Hematopoietic multipotent progenitor cell treated with erythropoietin and hydrocortisone succinate and interleukin-3 and kit ligand, for 17 days (in vitro differentiated cells): ENCODE measurements around the gene TMTC1.
"Not testable (repeated sequence)": the region's sequence is repeated elsewhere in the genome, so short reads cannot be mapped to it uniquely, and the experiment has no call there.

Source experiments
- DNase-seq: peaks from one replicate; pipeline ENCODE4 v3.0.0-alpha.2; 2015; ENCODE audit warnings: low spot score

Gene TMTC1

GRCh38 chr12:29665107-29665506, 118.6 kb downstream of the TMTC1 start:
- no peak for DNase-seq

DNA sequence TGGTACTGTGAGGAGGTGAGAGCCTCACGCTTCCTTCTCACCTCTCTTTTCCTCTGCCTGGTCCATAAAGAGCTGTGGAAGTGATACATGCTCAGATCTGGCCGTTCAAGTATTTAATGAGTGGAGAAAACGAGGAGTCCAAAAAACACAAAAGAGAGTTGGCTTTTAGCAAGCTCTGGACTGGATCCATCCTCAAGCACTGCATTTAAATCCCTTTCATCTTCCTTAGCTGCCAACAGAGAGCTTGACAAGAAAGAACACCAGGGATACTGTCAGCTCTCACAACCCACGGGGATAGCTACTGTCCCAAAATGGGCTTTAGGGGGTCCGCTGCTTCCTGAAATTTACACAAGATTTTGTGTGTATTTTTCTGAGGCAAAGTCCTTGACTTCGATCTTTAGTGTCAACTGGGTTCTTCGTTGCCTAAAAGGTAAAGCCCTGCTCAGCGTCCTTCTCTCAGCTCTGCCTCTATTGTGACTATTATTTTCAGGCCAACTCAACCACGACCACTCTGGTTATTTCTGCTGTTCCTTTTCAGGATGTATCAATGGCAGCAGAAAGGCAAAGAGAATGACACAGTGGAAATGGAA, 120.9 kb downstream of the TMTC1 start:
- DNase-seq: no peak

DNA sequence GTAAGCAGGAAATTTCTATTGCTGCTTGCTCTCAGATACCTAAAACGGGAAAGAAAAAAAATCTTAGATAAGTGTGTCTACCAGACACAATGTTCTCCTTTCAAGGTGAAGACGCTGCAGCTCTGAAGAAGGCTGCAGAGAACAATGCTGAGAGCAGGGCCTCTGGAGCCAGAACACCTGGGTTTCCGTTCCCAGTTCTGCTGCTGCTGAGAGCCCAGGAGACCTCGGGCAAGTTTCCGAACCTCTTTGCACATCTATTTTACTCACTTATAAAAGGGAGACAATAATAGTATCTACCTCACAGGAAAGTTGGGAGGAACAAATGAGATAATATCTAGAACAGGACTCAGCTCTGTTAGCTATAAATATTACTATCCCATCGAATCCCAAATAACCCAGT, 122.9 kb downstream of the TMTC1 start:
- no peak for DNase-seq

DNA sequence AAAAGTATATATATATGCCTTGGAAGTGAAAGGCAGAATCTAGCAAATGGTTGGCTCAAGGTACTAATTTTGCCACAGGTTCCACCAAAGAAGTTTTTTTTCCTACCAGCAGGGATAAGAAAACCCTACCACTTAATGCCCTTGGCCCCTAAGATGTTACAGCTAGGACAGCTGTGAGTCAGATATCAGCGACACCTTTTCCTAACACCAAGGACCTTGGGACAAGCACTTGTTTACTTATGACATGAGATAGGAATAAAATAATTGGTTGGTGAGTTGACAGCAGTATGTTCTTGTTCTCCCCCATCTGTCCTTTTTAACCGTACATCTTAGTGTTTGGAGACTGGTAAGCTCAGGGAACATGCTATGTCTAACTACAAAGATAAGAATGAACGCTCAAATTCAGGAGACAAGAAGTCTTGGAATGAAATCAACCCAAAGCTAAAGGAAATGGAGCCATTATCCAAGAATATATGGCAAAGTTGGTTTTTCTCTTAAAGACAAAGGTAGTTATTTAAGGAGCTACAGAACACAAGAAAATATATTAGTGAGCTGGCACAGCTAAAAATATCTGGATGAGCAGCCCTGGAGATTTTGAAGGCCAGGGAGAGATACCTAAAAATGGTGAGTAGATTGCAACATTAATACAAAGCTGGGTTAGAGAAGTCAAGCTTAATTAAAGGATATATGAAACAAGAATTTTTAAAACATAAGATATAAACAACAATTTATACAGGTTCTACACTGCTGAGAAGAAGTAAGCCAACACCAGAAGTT, 126.8 kb downstream of the TMTC1 start:
- no peak for DNase-seq

DNA sequence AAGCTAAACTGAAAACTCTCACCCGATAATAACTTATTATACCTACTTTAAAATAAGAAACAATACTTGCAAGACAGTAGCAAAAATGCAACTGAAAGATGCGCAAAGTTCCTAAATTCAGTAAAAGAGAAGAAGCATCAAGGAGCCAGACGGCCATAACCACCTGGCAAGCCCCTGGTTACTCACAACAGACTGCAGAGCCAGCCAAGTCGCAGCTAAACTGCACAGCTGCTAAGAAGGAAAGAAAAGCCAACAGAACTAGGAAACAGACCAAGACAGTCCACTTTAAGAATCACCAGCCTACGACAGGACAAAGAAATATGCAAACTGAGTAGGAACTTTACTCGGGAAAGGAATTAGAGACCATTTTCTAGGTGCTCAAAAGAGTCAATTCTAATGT, 127.9 kb downstream of the TMTC1 start:
- DNase-seq: no peak

DNA sequence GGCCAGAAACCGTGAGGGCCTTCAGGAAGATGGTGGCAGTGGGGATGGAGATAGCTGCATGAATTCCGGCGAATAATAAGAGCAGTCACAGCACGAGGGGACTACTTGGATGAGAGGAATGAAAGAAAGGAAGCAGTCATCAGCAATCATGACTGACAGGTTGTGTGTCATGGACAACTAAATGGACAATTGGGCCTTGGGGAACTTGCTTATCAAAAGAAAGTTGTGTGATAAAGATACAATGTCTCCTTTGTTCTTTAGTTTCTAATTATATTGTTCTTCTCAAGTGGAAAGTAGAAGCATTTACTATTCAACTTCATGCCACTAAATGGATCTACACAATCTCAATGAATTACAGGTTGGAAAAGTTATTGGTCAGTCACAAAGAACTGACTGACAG, 130.5 kb downstream of the TMTC1 start:
- no peak for DNase-seq

- no peak for DNase-seq
Measured at GRCh38 chr12:29650371-29650770, 133.4 kb downstream of the TMTC1 start.

DNA sequence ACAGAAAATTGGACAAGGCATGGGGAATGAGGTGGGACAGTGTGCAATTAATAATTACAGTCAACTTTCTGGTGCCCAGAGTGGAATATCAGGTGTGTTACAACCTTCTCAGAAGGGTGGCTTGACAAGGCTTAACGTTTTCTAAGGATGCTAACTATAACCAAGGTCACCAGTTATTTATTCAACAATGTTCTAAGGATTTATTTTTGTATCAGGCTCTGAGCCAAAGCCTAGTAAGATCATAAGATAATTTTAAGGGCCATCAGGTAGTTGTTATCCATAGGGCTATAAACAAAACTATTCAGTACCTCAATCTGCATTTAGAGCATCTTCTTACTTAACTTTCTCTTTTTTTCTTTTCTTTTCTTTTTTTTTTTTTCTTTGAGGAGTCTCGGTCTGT, 134.0 kb downstream of the TMTC1 start:
- DNase-seq: no peak

GRCh38 chr12:29644536-29645162, 139.1 kb downstream of the TMTC1 start:
- DNase-seq: no peak

GRCh38 chr12:29640589-29641345, 143.0 kb downstream of the TMTC1 start:
- no peak for DNase-seq

DNA sequence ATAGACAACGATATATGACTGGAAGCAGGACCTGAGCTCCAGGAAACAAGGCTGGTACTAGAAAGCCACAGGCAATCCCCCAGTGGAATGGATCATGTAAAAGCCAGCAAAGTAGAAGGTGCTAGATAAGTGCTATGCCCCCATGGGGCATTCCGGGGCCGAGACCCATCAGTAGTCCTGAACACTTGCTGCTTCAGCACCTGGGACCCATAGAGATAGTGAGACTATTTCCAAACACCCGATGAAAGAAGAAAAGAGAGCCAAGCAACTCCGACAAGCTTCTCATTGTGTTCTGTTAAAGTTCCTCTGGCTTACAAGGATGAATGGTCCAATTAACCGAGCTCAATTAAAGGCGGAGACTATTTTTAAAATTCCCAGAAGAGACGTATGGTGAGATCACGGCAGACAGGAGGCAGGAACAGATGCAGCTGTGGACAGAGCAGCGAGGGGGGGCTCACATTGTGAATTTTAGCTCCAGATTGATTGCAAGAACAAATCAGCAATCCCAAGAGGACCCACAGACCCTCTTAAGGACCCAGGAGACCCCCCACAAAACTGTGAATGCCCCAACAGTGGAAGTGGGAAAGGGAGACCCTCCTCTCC, 143.7 kb downstream of the TMTC1 start:
- no peak for DNase-seq

GRCh38 chr12:29638528-29638927, 145.2 kb downstream of the TMTC1 start:
- DNase-seq: no peak

- DNase-seq: no peak
Measured at GRCh38 chr12:29634057-29634456, 149.7 kb downstream of the TMTC1 start.

DNA sequence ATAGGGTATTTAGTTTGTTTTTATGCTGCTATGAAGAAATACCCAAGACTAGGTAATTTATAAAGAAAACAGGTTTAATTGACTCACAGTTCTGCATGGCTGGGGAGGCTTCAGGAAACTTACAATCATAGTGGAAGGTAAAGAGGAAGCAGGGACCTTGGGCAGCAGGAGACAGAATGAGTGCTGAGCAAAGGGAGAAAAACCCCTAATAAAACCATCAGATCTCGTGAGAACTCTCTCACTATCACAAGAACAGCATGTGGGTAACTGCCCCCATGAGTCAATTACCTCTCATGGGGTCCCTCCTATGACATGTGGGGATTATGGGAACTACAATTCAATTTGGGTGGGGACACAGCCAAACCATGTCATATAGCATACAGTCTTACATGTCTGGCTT, 153.6 kb downstream of the TMTC1 start:
- DNase-seq: not testable (repeated sequence)

GRCh38 chr12:29627221-29627620, 156.5 kb downstream of the TMTC1 start:
- no peak for DNase-seq

- DNase-seq: no peak
Measured at GRCh38 chr12:29625359-29625953, 158.3 kb downstream of the TMTC1 start.

DNA sequence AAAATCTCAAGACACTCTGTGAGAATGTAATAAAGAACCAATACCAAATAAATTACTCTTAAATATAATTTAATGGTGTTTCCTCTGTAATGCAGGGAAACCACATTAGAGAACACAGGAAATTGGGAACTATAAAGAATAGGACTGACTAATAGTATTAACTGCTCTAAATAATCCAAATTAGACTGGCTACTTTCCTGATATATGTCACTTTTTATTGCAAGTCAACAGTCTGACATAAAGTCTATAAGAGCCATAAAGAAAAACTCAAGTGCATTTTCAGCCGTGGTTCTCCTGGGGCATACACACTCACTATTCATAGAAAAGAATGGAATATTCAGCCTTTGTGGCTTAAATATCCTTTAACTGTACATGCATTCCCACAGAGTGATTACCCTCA, 161.5 kb downstream of the TMTC1 start:
- no peak for DNase-seq

DNA sequence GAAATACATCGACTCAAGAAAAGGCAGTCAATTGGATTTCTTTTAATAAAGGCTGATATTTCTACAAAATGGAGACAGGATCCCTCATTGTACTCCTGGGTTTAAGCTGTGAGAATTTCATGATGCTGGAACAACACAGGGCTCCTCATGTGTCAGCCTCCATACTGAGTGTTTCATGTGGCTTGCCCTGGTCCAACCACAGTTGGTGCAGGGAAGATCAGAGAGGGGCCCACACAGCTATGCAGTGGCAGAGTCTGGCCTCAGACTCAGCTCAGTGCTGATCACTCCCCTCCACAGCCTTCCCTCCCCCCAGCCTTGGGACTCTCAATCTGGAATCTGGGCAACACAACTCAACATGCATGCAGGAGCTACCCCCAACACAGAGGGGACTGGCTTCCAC, 163.7 kb downstream of the TMTC1 start:
- DNase-seq: no peak

- no peak for DNase-seq
Measured at GRCh38 chr12:29617407-29617803, 166.3 kb downstream of the TMTC1 start.

- no peak for DNase-seq
Measured at GRCh38 chr12:29616664-29617406, 166.9 kb downstream of the TMTC1 start.

DNA sequence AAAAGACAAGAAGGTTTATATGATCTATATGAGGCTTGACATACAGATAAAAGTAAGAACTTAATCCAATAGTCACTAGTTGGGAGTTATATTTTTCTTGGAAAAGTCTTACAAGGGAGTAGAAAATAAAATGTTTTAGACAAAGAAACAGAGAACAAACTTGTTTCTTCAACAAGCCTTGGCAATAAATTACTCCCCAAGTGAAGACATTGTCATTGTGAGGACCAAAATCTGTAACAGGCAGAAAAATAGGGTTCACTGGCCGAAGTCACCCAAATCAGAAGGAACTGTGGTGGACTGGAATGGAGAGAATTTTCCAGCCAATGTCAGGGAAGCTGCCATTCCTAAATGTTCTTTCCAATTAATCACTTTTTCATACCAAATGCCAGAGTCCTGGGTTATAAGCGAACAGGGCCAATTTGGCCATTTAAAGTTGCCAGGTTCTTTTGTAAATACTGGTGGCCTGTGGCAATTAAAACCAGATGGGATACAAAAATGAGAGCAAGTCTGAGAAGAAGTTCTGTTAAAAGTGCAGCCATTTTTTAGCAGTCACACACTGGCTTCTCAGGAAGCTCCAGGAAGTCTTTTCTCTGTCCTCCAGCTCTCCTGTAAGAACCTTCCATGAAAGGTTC, 168.9 kb downstream of the TMTC1 start:
- DNase-seq: no peak
